M059J (cell line): Measurements from ENCODE around the gene PAX4. TPM values are rescaled to one million over a fixed set of nuclear protein-coding genes. Genes with fewer than 3 reads are reported as not detected.
"Not testable (repeated sequence)": the region's sequence is repeated elsewhere in the genome, so short reads cannot be mapped to it uniquely, and the experiment has no call there.

Experiments
- DNase-seq: peaks from one replicate; pipeline ENCODE4 v3.0.0-alpha.2; 2012; ENCODE audit warnings: low read depth
- total RNA-seq: library from RNA; depleted of rRNA; stranded (reverse); fragments of >200 nt; shearing (Covaris generic); gene quantifications from 2 replicates; pipeline ENCODE4 v1.2.3, GENCODE V29; 2014; rRNA removed

Gene PAX4
- total RNA-seq, 1 experiment from 2014 or later = not detected

- DNase-seq = peak; percentile 82
Measured at GRCh38 chr7:127585044-127585953, 32.6 kb downstream of the PAX4 start, which contains the start of gene GCC1. TSS of gene GCC1 (minus strand) at chr7:127585596. CDS start at chr7:127585182, 414 bp downstream.

- DNase-seq = no peak
Measured at GRCh38 chr7:127584648-127585043, 33.3 kb downstream of the PAX4 start.

GRCh38 chr7:127582361-127582760, 35.6 kb downstream of the PAX4 start:
- DNase-seq = no peak

- DNase-seq = peak; percentile 25
Measured at GRCh38 chr7:127581716-127582115, 36.2 kb downstream of the PAX4 start.

- no peak for DNase-seq
Measured at GRCh38 chr7:127580612-127581011, 37.3 kb downstream of the PAX4 start.

- DNase-seq = peak; percentile 67
Measured at GRCh38 chr7:127578711-127579275, 39.1 kb downstream of the PAX4 start.

GRCh38 chr7:127578036-127578684, 39.8 kb downstream of the PAX4 start:
- DNase-seq = peak; percentile 67

- peak; percentile 38 for DNase-seq
Measured at GRCh38 chr7:127571741-127572505, 46.0 kb downstream of the PAX4 start.

GRCh38 chr7:127568034-127568433, 49.9 kb downstream of the PAX4 start:
- DNase-seq = not testable (repeated sequence)

- no peak for DNase-seq
Measured at GRCh38 chr7:127566242-127566641, 51.7 kb downstream of the PAX4 start.

Other genes with a start within 250 kb of the PAX4 start
- gene ZNF800, start 225.4 kb downstream of the PAX4 start, total RNA-seq = 24.8 and 25.1 TPM in 2 replicates
- gene GCC1, start 32.5 kb downstream of the PAX4 start, total RNA-seq = 12.0 and 19.6 TPM in 2 replicates
- gene ARF5, start 29.7 kb downstream of the PAX4 start, total RNA-seq = 250 and 256 TPM in 2 replicates
- 1.8 and 2.9 TPM in 2 replicates for gene FSCN3, start 24.4 kb downstream of the PAX4 start, total RNA-seq
- gene SND1, start 34.1 kb upstream of the PAX4 start, total RNA-seq = 111 and 171 TPM in 2 replicates